A673 (cell line): ENCODE data around the gene TIRAP. TPM values are rescaled to one million over a fixed set of nuclear protein-coding genes. Genes with fewer than 3 reads are reported as not detected.

Experiments used
- BruUV-seq: library from RNA; stranded (reverse); fragments of 400-500 nt; replicated peaks from 2 replicates; lab custom pipeline; 2021; lab: Mats Ljungman, UMichigan
- CTCF ChIA-PET: fragments of 300-600 bp; sonication (Branson Sonifier 250); formaldehyde crosslinking; loops from one replicate; lab custom pipeline; 2022; ENCODE audit warnings: antibody characterized with exemption; lab: Charles Lee
- POLR2A ChIA-PET: fragments of 300-600 bp; sonication (Branson Sonifier 250); formaldehyde crosslinking; loops from one replicate; lab custom pipeline; 2022; ENCODE audit warnings: antibody characterized with exemption; ENCODE audit not compliant: low non-redundant PET; lab: Charles Lee
- DNase-seq: peaks from one replicate; pipeline ENCODE4 v3.0.0-alpha.2; 2015; ENCODE audit warnings: low spot score
- H3K27ac ChIP-seq: fragments of 200-600 bp; sonication (generic); 2 replicates; pipeline ENCODE4 v1.5.1; 2016; ENCODE audit warnings: mixed run types, low read depth, mild to moderate bottlenecking, mixed read lengths, antibody characterized with exemption, low read length; ENCODE audit not compliant: poor library complexity, severe bottlenecking
- H3K27me3 ChIP-seq: fragments of 200-600 bp; sonication (generic); replicated peaks from 2 replicates; pipeline ENCODE4 v1.6.1; 2017; ENCODE audit warnings: mixed run types, low read depth, mild to moderate bottlenecking, mixed read lengths, antibody characterized with exemption, low read length; ENCODE audit not compliant: insufficient read depth, poor library complexity
- H3K36me3 ChIP-seq: fragments of 200-600 bp; sonication (generic); 2 replicates; pipeline ENCODE4 v1.6.1; 2016; ENCODE audit warnings: mixed run types, mild to moderate bottlenecking, mixed read lengths, antibody characterized with exemption, low read length; ENCODE audit not compliant: insufficient read depth, poor library complexity, severe bottlenecking
- H3K4me1 ChIP-seq: fragments of 200-600 bp; sonication (generic); 2 replicates; pipeline ENCODE4 v1.6.1; 2017; ENCODE audit warnings: mixed run types, mild to moderate bottlenecking, mixed read lengths, antibody characterized with exemption, low read length; ENCODE audit not compliant: insufficient read depth, poor library complexity, severe bottlenecking
- H3K4me3 ChIP-seq: fragments of 200-600 bp; sonication (generic); 2 replicates; pipeline ENCODE4 v1.5.1; 2016; ENCODE audit warnings: low read depth, mixed run types, mild to moderate bottlenecking, mixed read lengths, low read length; ENCODE audit not compliant: poor library complexity, severe bottlenecking
- H3K9me3 ChIP-seq: fragments of 200-600 bp; sonication (generic); 2 replicates; pipeline ENCODE4 v1.6.1; 2016; ENCODE audit warnings: mixed run types, low read depth, mild to moderate bottlenecking, mixed read lengths, antibody characterized with exemption, low read length; ENCODE audit not compliant: poor library complexity, severe bottlenecking
- EZH2 ChIP-seq: fragments of 200-600 bp; sonication (generic); IDR thresholded peaks from 2 replicates; pipeline ENCODE4 v1.6.1; 2017; ENCODE audit warnings: borderline replicate concordance, low read depth, mild to moderate bottlenecking, mixed read lengths, antibody characterized with exemption, low read length; ENCODE audit not compliant: poor library complexity, severe bottlenecking
- intact Hi-C: fragments of 100-400 bp; cut with micrococcal nuclease; formaldehyde crosslinking; loops from one replicate; pipeline ENCODE4 v1.10.0; 2022; ENCODE audit not compliant: unreplicated experiment
- total RNA-seq: library from RNA; stranded (reverse); gene quantifications from 2 replicates; pipeline ENCODE4 v1.2.3, GENCODE V29; 2021
- TF ChIP-seq, protein P1 (sequence below): fragments of 300-800, 200-600 bp; sonication (generic); conservative IDR thresholded peaks from 2 replicates; pipeline ENCODE4 v1.5.1; 2017; ENCODE audit warnings: low read depth, mild to moderate bottlenecking, antibody characterized with exemption, low read length, moderate library complexity, mixed read lengths

The TIRAP gene
- total RNA-seq, 1 experiment from 2014 or later = 11.3 TPM

DNA sequence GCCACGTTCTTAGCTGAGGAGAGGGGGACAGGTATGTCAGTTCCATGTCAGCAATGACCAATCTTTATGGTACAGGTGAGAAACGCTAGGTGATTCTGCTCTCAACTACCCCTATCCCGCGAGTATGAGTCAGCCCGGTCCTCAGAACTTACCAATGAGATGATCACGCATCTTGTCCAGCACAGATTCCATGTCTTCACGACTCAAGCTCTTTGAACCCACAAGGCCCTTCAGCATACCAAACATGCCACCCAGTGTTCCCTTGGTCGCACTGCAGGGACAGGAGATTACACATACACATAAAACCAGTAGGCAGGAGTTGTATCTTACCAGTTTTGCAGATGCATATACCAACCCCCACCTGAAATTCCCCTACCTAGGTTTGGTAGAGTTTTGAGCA lies 17.1 kb upstream of the TIRAP start:
- no peak overlapping the region for H3K27ac ChIP-seq
- no peaks in the 10 kb centered on the region for H3K27me3 ChIP-seq
- H3K9me3 ChIP-seq = no peaks in the 10 kb centered on the region
- H3K36me3 ChIP-seq = peaks cover 66% of the 10 kb centered on the region
- ChIA-PET CTCF (no interaction called here), POLR2A (no interaction called here)
- no peak overlapping the region for H3K4me3 ChIP-seq
- H3K4me1 ChIP-seq = peaks cover 11% of the 10 kb centered on the region
- TF ChIP-seq, protein P1, sequence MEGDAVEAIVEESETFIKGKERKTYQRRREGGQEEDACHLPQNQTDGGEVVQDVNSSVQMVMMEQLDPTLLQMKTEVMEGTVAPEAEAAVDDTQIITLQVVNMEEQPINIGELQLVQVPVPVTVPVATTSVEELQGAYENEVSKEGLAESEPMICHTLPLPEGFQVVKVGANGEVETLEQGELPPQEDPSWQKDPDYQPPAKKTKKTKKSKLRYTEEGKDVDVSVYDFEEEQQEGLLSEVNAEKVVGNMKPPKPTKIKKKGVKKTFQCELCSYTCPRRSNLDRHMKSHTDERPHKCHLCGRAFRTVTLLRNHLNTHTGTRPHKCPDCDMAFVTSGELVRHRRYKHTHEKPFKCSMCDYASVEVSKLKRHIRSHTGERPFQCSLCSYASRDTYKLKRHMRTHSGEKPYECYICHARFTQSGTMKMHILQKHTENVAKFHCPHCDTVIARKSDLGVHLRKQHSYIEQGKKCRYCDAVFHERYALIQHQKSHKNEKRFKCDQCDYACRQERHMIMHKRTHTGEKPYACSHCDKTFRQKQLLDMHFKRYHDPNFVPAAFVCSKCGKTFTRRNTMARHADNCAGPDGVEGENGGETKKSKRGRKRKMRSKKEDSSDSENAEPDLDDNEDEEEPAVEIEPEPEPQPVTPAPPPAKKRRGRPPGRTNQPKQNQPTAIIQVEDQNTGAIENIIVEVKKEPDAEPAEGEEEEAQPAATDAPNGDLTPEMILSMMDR = 0 out of 2 replicates have a peak, but pooled peaks have one; percentile 20
- no peak for TF ChIP-seq EZH2
- BruUV-seq = no TSS peak
- peak; percentile 40 for DNase-seq
- intact Hi-C loops = no loop called here

- CTCF ChIA-PET = no interaction called here
- no peak for DNase-seq
- H3K36me3 ChIP-seq = peaks cover 50% of the 10 kb centered on the region
Observed at GRCh38 chr11:126267650-126268049, 15.2 kb upstream of the TIRAP start.

GRCh38 chr11:126268361-126268707 lies 14.6 kb upstream of the TIRAP start:
- peak overlapping the region; percentile 67 for H3K4me3 ChIP-seq
- H3K9me3 ChIP-seq = no peaks in the 10 kb centered on the region
- ChIA-PET POLR2A (interaction anchor here (0.5 to 0.6 kb wide), 2 partner anchors 145 to 662 kb away, joined by 5 to 15 read pairs; no protein-coding TSS in a partner anchor), CTCF (no interaction called here)
- H3K36me3 ChIP-seq = peaks cover 50% of the 10 kb centered on the region
- H3K27me3 ChIP-seq = no peaks in the 10 kb centered on the region
- DNase-seq = no peak
- intact Hi-C loops = no loop called here
- TF ChIP-seq EZH2 = no peak
- TF ChIP-seq, protein P1 = no peak
- H3K27ac ChIP-seq = peak overlapping the region; percentile 82
- peaks cover 11% of the 10 kb centered on the region for H3K4me1 ChIP-seq
- no TSS peak for BruUV-seq

More at GRCh38 chr11:126267650-126268049, 15.2 kb upstream of the TIRAP start:
- Histone ChIP-seq H3K4me3 (peak overlapping the region; percentile 67), H3K4me1 (peaks cover 11% of the 10 kb centered on the region), H3K27ac (peak overlapping the region; percentile 82), H3K9me3 (no peaks in the 10 kb centered on the region), H3K27me3 (no peaks in the 10 kb centered on the region)
- BruUV-seq = no TSS peak
- intact Hi-C loops = no loop called here
- POLR2A ChIA-PET = no interaction called here
- TF ChIP-seq, protein P1 = no peak
- no peak for TF ChIP-seq EZH2
